Renal cortical epithelial cell (primary cell): ENCODE measurements around the gene PIK3R1. TPM values are rescaled to one million over a fixed set of nuclear protein-coding genes. Genes with fewer than 3 reads are reported as not detected.
"Not testable (repeated sequence)": the region's sequence is repeated elsewhere in the genome, so short reads cannot be mapped to it uniquely, and the experiment has no call there.

Experiments
- DNase-seq: peaks from one replicate; pipeline ENCODE4 v3.0.0-alpha.2; 2011; ENCODE audit warnings: low read depth
- total RNA-seq: library from RNA; depleted of rRNA; stranded (reverse); fragments of >200 nt; gene quantifications from 2 replicates; pipeline ENCODE4 v1.2.3, GENCODE V29; 2014

Gene PIK3R1
- total RNA-seq, 1 donor from 2014 or later, result 76.5 TPM

DNA sequence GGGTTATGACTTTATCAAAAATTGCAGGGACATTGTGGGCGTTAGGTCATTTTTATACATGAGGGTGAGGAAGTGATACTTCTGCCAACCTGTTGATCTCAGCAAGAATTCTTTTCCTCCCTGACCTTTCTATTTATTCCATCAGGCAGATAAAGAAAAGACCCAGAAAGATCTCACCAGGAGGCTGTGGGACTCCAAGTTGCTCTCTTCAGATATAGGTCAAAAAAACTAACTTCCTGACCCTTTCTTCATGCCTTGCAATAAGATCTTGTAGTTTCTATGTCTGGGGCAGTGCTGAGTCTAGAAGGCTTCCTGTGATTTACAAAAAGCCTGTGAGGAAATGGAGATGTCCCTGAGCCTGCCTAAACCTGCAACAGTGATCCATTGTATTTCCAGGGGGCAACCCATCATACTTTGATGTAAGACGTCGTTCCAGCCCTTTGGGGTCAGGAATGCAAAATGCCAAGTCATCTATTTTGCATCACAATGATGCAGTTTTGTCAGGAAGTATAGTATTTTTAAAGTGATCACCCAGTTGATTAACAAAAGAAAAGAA lies 22.0 kb upstream of the PIK3R1 start:
- DNase-seq, result no peak

GRCh38 chr5:68194386-68194785 lies 21.2 kb upstream of the PIK3R1 start:
- no peak for DNase-seq

GRCh38 chr5:68195137-68195536 lies 20.4 kb upstream of the PIK3R1 start:
- no peak for DNase-seq

DNA sequence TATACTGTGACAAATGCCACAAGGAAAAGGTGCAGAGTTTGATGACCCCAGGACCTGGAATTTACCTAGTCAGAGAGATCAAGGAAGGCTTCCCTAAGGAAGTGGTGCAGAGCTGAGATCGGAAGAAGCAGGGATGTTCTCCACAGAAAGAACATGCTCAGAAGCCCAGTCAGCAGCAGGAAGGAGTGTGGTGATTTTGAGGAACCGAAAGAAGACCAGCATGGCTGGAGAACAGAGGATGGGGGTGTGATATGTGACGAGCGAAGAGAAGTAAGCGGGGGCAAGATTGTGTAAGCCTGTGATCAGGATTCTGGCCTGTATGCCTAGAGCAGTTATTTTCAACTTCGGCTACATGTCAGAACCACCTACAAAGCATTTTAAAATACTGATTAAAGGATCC lies 18.7 kb upstream of the PIK3R1 start:
- no peak for DNase-seq

- no peak for DNase-seq
Measured at GRCh38 chr5:68200288-68200687, 15.3 kb upstream of the PIK3R1 start.

DNA sequence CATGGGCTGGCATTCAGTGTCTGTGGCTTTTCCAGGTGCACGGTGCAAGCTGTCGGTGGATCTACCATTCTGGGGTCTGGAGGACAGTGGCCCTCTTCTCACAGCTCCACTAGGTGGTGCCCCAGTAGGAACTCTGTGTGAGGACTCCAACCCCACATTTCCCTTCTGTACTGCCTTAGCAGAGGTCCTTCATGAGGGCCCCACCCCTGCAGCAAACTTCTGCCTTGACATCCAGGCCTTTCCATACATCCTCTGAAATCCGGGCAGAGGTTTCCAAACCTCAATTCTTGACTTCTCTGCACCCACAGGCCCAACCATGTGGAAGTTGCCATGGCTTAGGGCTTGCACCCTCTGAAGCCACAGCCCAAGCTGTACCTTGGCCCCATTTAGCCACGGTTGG lies 4.9 kb upstream of the PIK3R1 start:
- DNase-seq, result not testable (repeated sequence)

GRCh38 chr5:68214482-68215207 lies 911 bp upstream of the PIK3R1 start:
- DNase-seq, result no peak

DNA sequence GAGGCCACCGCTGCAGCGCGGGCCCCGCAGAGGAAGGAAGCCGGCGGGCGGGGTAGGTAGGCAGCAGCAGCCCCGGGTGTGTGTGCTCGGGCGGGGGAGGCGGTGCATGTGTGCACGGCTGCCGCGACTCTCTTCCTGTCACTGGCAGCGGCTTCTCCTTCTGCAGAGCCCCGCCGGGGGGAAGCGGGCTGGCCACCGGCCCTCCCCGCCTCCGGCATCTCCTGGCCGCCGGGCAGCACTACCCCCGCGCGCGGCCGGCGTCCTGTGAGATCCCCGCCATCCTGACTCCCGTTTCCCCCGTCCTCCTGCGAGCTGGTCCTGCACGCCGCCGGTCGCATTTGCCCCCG lies 315 bp downstream of the PIK3R1 start:
- no peak for DNase-seq

DNA sequence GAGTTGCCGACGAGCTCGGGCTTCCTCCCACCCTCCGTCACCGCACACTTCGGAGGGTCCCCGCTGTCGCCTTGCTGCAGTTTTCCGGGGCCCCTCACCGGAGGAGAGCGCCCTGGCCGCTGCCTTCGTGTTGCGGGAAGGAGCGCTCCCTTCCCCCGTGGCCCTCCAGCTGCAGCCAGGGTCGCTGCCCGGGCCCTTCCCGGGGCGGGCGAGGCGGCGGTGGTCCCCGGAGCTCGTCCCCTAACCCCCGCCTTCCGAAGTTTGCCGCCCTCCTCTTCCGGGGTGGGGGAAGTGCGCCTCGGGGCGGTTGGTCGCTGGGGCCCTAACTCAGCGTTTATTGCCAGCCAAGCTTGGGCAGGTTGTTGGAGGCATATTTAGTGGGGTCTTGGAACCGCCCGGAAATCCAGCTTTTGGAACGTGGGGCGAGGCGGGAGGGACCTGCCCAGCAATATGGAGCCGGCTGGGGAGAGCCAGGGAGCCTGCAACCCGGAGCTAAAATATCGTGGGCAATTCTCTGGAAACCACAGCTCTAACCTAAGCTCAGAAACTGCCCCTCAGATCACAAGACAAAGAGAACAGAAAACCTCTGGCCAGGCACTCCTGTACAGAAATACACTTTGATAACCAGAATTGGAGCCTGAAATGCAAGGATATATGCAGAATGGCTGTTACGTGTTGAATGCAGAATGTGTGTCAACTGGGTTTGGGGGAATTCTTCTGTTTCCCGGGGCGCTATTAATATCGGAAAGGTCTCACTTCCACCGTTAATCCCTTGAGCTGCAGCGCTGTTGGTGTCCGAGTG lies 890 bp downstream of the PIK3R1 start:
- peak; percentile 26 for DNase-seq

DNA sequence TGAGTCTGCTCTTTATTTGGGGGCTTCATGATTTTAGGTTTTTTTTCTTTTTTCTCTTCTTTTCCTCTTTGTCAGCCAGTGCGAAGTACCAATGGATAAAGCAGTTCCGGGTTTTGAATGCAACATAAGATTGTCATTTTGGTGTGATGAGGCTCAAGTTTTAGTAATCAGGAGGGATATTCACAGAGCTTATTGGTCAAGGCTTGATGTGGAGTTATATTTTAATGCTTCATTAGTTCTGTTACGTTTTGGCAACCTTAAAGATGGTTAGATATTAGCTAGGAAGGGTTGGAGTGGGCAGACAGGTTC lies 1.4 kb downstream of the PIK3R1 start:
- DNase-seq, result peak; percentile 34

DNA sequence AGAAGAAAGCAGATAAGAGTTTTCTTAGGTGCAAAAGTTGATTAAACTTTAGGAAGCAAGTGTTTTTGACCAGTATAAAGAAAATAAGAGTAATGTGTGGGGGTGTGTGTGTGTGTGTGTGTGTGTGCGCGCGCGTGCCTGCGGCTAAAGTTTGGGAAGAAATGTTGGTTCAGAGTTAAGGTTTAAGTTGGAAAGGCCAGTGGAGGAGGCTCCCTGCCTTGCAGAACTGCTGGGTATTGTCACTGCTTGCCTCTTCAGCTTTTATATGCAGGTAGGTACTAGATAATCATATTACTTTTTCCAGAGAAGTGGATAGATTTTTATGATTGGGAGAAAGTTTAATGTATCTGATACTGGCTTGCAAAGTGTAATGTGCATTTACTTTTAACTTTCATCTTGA lies 2.0 kb downstream of the PIK3R1 start:
- no peak for DNase-seq

GRCh38 chr5:68219161-68219816 lies 3.7 kb downstream of the PIK3R1 start:
- peak; percentile 49 for DNase-seq

- no peak for DNase-seq
Measured at GRCh38 chr5:68220260-68220659, 4.7 kb downstream of the PIK3R1 start.

DNA sequence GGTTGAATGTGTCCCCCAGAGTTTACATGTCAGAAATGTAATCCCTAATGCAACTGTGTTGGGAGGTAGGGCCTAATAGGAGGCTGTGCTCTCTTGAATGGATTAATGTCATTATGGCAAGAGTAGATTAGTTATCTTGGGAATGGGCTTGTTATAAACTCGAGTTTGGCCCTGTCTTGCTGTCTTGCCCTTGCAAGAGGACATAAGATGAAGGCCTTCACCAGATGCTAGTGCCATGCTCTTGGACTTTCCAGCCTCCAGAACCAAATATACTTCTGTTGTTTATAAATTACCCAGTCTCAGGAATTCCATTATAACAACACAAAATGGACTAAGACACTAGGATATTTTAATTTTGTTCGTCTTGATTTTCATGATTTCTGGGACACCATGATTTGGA lies 5.4 kb downstream of the PIK3R1 start:
- DNase-seq, result no peak

- DNase-seq, result no peak
Measured at GRCh38 chr5:68221488-68221887, 5.9 kb downstream of the PIK3R1 start.

DNA sequence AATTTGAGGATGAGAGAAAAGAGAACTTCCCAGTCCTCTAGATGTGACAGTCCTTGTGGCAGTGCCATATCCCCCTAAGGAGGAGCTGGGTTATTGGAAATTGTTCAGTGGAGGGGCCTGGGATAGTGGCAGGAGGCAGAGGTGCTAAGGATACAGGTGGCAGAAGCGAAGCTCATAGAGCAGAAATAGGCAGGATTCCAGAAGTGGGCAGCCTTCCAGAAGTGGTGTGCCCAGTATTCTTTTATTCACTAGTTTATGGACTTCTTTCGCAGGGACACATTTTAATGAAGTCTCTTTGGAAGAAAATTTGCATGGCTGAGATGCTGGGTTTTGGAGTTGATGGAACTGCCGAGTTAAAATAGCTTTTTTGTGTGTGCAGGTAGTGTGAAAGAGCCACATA lies 6.8 kb downstream of the PIK3R1 start:
- DNase-seq, result no peak

DNA sequence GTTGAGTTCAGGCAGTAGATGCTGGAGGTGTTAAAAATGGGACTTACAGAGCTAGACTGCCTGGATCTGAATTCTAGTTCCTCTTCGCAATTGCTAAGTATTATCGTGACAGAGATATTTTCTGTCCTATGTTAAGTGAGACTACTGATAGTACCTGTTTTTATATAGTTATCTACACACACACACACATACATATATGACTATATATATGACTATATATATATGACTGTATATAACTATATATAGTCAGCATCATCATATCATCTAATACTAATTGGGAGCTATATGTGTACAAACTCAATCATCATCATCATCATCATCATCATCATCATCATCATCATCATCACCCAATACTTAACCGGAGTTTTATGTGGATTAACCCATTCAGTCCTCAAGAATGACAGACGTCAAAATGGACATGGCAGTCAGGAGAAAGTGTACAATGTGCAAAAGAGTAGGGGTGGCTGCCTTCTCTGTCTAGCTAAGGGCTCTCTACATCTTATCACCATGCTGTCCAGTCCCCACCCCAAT lies 7.3 kb downstream of the PIK3R1 start:
- no peak for DNase-seq

DNA sequence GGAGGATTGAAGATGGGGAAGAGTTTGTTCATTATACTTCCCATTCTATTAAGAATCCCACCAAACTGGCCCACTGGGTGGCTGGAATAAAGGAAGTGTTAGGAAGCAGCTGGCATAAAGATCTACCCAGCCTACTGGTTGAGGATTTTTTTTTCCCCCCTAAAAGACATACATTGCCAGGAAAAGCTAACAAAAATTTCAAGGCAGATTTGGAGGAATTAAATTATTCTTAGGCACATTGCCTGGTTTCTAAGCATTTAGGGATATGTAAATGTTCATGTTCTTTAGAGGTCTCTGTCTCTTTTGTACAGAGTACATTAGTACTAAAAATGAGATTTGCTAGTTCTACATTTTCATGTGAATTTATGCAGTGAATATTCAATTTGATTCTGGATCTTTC lies 8.3 kb downstream of the PIK3R1 start:
- no peak for DNase-seq

DNA sequence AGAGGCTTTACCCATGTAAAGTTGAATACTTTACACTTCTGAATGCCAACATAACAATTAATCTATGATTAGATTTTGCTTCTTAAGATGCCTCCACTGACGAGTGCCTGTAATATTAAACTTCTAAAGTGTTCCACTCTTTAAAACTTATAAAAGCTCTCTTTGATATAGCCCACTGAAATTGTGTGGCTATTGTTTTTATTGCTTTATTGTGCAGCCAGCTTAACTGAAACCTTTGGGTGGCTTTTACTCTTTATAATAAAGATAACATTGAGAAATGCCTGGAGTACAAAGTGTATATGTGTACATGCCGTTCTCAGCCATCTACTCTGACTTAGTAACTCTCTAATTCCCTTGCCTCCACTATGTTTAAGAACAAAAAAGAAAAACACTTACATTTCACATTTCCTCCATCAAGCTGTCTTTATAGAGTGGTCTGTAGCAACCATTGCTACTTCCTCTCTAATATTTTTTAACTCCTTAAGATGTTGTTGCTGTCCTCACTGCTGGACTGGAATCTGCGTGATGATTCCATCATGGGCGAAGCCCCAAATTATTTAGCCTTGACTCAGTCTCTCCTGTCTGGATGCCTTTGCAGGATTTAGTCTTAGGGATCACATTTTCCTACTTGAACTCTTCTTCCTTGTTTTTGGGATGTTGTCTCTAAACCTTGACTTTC lies 9.1 kb downstream of the PIK3R1 start:
- DNase-seq, result peak; percentile 28

GRCh38 chr5:68225188-68225910 lies 9.8 kb downstream of the PIK3R1 start:
- peak; percentile 91 for DNase-seq

GRCh38 chr5:68225911-68226545 lies 10.5 kb downstream of the PIK3R1 start:
- no peak for DNase-seq
